DMS114 treated with DMSO at 0.1 percent for 48 hours (cell line): ENCODE results near the gene VASH2.
"Not testable (repeated sequence)": the region's sequence is repeated elsewhere in the genome, so short reads cannot be mapped to it uniquely, and the experiment has no call there.

ENCODE experiments used
- DNase-seq: peaks from one replicate; lab custom pipeline; 2025; ENCODE audit not compliant: unreplicated experiment; lab: John Stamatoyannopoulos, UW

Gene VASH2

DNA sequence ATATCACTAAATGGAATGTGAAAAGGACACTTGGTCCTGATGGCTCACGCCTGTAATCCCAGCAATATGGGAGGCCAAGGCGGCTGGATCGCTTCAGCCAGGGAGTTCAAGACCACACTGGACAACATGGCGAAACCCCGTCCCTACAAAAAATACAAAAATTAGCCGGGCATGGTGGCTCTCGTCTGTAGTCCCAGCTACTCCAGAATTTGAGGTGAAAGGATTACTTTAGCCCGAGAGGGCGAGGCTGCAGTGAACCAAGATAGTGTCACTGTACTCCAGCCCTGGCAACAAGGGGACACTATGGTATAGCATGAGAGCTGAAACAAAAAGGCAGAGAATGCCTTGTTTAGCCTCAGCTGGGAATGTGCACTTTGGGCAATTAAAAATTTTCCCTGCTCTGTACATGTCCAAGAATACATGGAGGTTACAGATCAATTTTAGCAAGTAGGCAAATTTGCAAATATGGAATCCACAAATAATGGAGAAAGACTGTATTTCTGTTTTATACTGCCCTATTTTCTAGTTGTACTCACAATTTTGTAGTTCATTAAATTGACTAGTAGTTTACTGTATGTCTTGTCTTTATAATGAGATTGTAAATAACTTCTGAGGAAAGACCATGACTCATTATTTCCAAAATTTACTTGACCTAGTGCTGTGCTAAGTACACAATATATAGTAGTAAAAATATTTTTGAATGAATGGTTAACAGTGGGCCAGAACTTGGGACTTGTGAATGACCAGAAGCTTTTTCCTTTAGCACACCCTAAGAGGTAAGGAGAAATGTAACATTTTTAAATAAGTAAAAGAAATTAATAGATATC is 67.3 kb downstream of the VASH2 start:
- DNase-seq, result no peak

- no peak for DNase-seq
Measured at GRCh38 chr1:213019450-213019849, 69.1 kb downstream of the VASH2 start.

DNA sequence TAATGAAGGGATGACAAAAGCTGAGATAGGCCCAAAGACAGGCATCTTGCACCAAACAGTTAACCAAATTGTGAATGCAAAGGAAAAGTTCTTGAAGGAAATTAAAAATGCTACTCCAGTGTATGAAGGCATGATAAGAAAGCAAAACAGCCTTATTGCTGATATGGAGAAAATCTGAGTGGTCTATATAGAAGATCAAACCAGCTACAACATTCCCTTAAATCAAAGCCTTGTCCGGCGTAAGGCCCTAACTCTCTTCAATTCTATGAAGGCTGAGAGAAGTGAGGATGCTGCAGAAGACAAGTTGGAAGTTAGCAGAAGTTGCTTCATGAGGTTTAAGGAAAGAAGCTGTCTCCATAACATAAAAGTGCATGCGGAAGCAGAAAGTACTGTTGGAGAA is 69.7 kb downstream of the VASH2 start:
- DNase-seq, result no peak

- DNase-seq, result not testable (repeated sequence)
Measured at GRCh38 chr1:213027024-213027423, 76.7 kb downstream of the VASH2 start.

GRCh38 chr1:213032651-213033050 is 82.3 kb downstream of the VASH2 start:
- DNase-seq, result no peak

DNA sequence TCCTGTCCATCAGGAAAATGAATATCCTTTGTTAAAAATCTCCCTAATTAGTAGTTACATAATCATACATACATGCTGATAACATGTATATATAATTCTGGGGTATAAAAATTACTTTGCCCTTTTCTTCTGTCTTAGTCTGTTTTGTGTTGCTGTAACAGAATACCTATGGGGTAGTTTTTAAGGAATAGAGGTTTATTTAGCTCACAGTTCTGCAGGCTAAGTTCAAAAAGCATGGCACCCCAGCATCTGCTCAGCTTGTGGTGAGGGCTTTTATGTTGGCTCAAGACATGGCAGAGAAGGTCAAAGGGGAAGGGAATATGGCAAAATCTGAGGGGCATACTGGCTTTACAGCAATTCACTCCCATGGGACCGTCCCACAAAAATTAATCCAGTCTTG is 84.4 kb downstream of the VASH2 start:
- no peak for DNase-seq

GRCh38 chr1:213035573-213035972 is 85.2 kb downstream of the VASH2 start:
- DNase-seq, result no peak
